GM21786 (cell line): ENCODE measurements around the gene SPATA45.
"Not testable (repeated sequence)": the region's sequence is repeated elsewhere in the genome, so short reads cannot be mapped to it uniquely, and the experiment has no call there.

Experiments used
- ATAC-seq: cut with Tn5 transposase; IDR thresholded peaks from one replicate; pipeline ENCODE4 v1.9.1; 2021; ENCODE audit not compliant: unreplicated experiment

The SPATA45 gene

DNA sequence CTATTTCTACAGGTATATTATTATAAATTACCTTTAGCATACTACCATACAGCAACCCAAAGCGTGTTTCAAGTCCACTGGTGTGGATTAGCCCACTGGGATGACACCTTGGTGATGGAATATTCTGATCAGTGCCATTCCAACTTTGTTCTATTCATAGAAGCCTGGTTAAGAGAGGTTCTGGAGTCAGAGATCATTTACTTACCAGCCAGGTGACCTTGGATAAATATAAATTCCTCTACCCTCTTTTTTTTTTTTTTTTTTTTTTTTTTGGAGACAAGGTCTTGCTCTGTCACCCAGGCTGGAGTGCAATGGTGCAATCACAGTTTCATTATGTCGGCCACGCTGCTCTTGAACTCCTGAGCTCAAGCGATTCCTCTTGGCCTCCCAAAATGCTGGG, at the start of gene SPATA45:
SPATA45 (minus strand) TSS at position 101 of the 400 bp plus-strand sequence. CDS start 11,500 bp downstream, outside the sequence.
- ATAC-seq = no peak

DNA sequence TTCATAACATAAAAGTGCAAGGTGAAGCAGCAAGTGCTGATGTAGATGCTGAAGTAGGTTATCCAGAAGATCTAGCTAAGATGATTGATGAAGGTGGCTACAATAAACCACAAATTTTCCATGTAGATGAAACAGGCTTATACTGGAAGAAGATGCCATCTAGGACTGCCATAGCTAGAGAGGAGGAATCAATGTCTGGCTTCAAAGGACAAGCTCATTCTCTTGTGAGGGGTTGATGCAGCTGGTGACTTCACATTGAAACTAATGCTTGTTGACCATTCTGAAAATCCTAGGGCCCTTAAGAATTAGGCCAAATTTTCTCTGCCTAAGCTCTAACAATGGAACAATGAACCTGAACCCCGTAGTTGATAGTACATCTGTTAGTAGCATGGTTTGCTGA, 44.7 kb upstream of the SPATA45 start:
- ATAC-seq = no peak

GRCh38 chr1:212884592-212884991, 37.1 kb upstream of the SPATA45 start:
- ATAC-seq = no peak

DNA sequence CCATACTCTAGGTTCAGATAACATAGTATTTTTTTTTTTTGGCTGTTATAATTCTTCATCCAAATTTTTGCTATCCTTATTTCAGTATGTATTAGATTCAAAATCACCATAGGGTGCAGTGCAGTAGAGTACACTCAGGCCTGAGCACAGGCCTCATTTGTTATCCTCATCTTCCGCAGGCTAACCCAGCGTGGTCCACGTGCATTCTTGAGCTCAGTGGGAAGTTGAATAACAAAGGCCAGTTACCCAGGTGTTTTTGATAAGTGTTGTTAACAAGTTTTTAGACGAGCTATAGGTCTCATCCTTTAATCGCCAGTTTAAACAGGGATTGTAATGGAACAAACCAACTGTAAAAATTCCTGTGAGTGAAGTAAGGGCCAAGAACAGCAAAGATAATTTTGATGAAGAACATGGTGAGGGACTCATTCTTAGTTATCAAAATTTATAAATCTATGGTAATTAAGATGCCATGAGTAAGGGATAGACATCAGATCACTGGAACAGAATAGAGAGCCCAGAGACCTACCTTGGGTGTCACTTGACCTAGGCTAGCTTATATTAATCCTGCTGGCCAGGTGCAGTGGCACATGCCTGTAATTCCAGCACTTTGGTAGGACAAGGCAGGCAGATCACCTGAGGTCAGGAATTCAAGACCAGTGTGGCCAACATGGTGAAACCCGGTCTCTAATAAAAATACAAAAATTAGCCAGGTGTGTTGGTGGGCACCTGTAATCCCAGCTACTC, 32.7 kb upstream of the SPATA45 start:
- no peak for ATAC-seq

- ATAC-seq = no peak
Measured at GRCh38 chr1:212878418-212878817, 31.0 kb upstream of the SPATA45 start.

DNA sequence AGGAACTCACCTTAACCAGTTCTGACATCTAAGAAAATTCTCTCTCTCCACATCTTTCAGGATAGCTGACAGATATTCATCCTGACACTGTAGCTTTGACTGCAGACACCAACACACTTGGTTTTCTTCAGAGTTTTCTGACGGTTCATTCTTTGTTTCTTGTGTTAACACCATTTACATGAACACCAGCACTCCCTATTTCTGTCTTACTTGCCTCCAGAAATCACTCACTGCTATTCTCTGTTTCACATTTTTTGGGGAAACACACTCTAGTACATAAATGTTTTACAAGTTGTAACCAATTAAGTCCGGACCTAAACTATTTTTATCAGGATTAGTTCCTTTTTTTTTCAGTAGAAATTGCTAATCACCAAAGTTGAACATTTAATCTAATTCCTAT, 26.1 kb upstream of the SPATA45 start:
- peak; percentile 82 for ATAC-seq

DNA sequence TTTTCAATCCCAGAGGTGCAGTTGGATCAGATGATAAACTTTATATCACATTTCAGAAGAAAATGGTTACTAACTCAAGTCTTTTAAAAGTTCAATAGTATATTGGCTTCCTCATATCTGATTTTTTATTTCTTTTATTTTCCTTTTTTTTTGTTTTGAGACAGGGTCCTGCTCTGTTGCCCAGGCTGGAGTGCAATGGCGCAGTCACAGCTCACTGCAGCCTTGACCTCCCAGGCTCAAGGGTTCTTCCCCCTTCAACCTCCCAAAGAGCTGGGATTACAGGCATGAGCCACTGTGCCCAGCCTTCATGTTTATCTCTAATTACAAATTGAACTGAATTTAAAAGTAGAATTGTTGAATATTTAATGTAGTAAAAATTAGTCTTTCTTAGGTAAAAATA, 24.5 kb upstream of the SPATA45 start:
- ATAC-seq = no peak

DNA sequence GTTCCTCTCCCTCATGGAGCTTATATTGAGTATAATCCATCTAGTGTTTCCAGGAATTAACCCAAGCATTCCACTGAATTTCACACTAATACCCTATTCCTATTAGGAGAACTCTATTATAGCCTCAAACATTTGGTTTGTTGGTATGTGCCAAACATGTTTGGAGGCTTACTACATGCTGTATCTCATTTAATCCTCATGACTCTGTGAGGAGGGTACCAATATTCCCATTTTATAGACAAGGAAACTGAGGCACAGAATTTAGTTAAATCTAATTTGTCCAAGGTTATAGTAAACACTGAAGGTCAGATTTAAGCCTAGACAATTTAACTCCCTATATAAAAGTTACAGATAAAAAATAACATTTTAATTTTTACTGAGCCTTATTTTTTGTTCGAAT, 19.7 kb upstream of the SPATA45 start:
- ATAC-seq = no peak

DNA sequence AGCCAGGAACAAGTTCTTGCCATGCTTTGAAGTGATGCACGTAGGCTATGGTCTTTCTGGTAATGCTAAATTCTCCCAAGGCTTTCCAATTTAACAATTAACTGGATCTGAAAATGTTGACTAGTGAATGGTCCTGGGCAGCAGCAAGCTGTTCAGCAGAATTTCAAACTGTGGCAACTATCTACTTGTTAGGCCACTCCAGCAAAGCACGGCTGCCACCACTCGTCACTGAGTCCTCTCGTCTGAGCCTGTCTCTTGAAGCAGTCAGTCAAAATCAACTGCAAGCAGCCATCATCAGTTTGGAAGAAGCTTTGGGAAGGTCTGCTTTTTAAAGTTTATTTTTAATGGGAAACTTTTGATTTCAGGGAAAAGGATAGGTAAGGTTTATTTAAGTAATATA, 16.8 kb upstream of the SPATA45 start:
- ATAC-seq = no peak

GRCh38 chr1:212863345-212863744, 15.9 kb upstream of the SPATA45 start:
- ATAC-seq = not testable (repeated sequence)

DNA sequence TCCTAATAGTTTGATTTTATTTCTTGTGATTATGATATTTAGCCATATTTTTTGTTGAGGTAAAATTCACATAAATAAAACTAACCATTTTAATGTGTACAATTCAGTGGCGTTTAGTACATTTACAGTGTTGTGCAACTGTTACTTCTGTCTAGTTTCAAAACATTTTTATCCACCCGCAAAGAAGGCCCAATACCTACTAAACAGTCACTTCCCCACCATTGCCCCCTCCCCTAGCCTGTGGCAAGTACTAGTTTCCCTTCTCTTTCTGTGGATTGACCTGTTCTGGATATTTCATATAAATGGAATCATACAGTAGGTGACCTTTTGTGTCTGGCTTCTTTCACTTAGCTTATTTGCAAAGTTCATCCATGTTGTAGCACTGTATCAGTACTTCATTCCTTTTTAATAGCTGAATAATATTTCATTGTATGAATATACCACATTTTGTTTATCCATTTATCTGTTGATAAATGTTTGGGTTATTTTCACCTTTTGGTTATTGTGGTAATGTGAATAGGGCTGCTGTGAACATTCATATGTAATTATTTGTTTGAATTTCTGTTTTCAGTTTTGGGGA, 14.8 kb upstream of the SPATA45 start:
- no peak for ATAC-seq

DNA sequence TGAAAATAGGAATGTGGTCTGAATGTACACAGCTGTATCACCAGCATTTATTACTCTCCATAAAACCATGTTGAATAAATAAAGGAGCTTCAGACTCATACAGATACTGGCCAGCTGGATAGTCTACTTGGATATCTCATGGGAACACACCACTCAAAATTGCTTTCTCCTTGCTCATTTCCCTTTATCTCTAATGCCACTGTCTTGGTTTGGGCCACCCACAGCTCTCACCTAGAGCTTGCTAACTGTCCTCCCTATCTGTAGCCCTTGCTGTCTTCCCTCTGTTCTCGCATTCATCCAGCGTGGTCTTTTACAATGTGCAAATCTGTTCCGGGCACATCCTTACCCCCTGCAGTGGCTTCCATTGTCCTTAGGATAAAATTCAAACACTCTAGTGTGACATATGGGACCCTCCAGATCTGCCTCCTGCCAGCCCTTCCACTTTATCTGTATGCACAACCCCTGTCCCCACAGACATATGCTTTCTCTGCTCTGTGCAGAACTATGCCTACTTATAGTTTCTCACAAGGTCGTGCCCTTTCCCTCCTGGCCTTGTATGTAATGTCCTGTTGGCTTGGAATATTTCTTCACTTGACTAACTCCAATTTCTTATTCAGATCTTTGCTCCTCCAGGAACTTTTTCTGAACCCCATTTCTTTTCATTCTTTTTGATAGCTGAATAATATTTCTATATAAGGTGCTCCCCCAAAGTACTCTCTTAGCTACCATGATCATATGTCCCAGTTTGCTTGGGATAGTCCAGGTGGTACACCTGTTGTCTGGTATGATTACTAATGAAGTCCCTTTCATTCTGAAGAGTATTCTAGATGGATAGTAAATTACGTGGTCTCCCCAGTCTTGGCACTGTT, 13.5 kb upstream of the SPATA45 start:
- no peak for ATAC-seq

DNA sequence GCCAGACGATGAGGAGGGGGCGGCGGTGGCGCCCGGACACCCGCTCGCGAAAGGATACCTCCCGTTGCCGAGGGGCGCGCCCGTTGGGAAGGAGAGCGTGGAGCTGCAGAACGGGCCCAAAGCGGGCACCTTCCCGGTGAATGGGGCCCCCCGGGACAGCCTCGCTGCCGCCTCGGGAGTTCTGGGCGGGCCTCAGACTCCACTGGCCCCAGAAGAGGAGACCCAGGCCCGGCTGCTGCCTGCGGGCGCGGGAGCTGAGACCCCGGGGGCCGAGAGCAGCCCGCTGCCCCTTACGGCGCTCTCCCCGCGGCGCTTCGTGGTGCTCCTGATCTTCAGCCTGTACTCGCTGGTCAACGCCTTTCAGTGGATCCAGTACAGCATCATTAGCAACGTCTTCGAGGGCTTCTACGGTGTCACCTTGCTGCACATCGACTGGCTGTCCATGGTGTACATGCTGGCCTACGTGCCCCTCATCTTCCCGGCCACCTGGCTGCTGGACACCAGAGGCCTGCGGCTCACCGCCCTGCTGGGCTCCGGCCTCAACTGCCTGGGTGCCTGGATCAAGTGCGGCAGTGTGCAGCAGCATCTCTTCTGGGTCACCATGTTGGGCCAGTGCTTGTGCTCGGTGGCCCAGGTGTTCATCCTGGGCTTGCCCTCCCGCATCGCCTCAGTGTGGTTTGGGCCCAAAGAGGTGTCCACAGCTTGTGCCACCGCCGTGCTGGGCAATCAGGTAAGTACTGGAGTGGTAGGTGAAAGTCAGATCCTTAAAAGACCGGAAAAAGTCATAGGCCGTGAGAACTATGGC, 11.2 kb upstream of the SPATA45 start:
- ATAC-seq = peak; percentile 18

GRCh38 chr1:212857992-212858460, 10.6 kb upstream of the SPATA45 start, which contains the start of gene FLVCR1:
Gene FLVCR1 (plus strand): TSS chr1:212858275. CDS start chr1:212858453, 178 bp downstream.
- ATAC-seq = peak; percentile 96

- ATAC-seq = no peak
Measured at GRCh38 chr1:212856755-212857154, 9.3 kb upstream of the SPATA45 start.

GRCh38 chr1:212853658-212854057, 6.2 kb upstream of the SPATA45 start:
- ATAC-seq = no peak

DNA sequence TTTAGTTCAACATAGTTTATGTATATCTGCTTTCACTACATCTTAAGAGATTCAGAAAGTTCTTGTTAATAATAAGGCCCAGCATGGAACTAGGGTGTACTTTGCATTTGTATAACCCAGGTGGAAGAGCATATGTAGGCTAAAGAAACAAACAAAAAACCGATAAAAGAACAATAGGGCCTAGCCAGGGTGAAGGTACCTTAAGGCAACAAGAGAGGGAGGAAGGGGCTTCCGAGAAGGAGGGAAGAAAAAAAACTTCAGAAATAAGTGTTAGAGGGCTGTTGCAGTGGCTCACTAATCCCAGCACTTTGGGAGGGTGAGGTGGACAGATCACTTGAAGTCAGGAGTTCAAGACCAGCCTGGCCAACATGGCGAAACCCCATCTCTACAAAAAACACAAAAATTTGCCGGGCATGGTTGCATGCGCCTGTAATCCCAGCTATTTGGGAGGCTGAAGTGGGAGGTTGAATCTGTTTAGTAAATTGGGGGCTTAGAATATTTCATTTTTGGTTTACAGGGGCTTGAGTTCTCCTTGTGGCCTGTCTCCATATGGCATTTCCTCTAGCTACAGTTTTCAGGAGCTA, 4.7 kb upstream of the SPATA45 start:
- no peak for ATAC-seq

DNA sequence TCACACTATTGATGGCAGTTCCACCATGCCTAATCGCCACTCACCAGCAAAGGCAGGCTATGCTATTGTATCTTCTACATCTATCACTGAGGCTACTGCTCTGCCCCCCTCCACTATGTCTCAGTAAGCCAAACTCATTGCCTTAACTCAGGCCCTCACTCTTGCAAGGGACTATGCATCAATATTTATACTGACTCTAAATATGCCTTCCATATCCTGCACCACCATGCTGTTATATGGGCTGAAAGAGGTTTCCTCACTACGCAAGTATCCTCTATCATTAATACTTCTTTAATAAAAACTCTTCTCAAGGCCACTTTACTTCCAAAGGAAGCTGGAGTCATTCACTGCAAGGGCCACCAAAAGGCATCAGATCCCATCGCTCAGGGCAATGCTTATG, 2.9 kb downstream of the SPATA45 start:
- ATAC-seq = not testable (repeated sequence)

DNA sequence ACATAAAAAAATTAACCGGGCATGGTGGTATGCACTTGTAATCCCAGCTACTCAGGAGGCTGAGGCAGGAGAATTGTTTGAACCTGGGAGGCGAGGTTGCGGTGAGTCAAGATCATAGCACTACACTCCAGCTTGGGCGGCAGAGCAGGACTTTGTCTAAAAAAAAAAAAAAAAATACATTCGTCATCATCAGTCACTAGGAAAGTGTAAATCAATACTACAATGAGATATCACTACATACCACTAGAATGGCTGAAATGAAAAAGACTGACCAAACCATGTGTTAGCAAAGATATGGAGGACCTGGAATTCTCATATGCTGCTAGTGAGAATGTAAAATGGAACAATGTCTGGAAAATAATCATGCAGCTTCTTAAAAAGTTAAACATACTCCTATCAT, 9.3 kb downstream of the SPATA45 start:
- no peak for ATAC-seq
